ENCODE results near the gene ZNF691.
"Not testable (repeated sequence)": the region's sequence is repeated elsewhere in the genome, so short reads cannot be mapped to it uniquely, and the experiment has no call there.

The ZNF691 gene, protein sequence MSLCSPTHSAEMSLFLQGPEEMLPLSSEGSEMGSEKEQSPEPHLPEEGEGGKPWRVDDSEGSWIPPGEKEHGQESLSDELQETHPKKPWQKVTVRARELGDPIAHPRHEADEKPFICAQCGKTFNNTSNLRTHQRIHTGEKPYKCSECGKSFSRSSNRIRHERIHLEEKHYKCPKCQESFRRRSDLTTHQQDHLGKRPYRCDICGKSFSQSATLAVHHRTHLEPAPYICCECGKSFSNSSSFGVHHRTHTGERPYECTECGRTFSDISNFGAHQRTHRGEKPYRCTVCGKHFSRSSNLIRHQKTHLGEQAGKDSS

GRCh38 chr1:42846257-42847110, at the start of gene ZNF691:
TSS of gene ZNF691 (plus strand) at chr1:42846613. CDS start at chr1:42849659, 3,046 bp downstream.
- peak; percentile 96 for DNase-seq

- DNase-seq, result no peak
These were observed 49.0 kb upstream of the ZNF691 start for GRCh38 chr1:42797414-42797813.

GRCh38 chr1:42797979-42798378, 48.4 kb upstream of the ZNF691 start:
- DNase-seq, result no peak

- no peak for DNase-seq
These were observed 44.5 kb upstream of the ZNF691 start for GRCh38 chr1:42801832-42802473.

DNA sequence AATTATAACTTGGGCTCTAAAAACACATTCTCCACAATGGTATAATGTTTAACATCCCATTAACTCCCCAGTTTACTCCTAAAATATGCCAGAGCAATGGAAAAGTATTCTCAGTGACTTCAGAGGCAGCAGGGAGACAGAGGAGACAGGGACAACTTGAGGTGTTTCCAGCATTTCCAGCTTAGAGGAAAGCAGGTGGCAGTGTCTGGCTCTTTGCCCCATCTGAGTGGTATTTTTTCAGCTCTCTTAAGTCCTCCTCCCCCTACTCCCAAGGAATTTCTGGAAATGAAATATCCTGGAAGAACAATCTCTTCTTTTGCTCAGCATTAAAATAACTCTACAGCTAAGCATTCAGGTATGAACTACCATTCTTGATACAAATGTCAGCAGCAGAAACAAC, 40.2 kb upstream of the ZNF691 start:
- DNase-seq, result no peak

DNA sequence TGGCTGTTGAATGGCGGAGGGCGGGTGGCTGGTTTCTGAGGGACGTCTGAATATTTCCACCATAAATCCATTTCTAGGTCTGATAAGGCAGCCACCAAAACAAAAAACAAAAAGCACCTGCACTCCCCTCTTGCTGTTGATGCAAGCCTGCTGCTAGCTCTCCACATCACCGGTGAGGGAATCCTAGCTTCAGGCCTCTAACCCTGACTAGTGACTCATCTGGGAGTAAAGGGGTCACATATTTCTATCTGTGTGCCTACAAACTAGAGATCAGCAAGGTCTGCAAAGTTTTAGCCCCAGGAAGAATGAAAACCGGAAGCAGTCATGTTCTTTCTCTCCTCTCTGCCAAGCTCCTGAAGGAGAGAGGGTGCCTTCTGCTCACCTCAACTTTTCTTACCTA, 39.8 kb upstream of the ZNF691 start:
- no peak for DNase-seq

DNA sequence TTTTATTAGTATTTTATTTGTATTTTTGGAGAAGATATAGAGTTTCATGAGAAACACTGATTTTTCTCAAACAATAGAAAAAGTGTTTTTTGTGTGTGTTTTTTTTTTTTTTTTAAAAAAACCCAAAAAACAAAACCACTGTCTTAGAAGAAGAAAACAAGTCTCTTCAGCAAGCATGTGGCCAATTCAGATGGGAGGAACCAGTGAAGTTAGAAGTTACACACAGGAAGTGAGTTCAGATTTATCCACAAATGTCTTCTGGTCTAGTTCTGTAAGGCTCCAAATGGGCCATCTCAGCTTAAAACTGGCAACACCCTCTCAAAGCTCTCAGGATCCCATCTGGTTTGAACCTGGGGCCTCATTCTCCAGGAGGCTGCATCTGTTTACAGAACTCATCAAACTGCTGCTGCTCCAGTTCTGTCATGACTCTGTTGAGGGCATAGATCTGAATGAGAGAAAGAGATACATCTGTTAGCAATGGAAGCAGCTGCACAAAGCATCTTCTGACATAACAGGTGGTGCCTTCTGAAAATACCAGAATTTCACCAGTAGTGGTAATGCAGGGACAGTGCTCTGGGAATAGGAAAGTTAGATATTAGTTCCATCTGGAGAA, 39.3 kb upstream of the ZNF691 start:
- DNase-seq, result no peak

DNA sequence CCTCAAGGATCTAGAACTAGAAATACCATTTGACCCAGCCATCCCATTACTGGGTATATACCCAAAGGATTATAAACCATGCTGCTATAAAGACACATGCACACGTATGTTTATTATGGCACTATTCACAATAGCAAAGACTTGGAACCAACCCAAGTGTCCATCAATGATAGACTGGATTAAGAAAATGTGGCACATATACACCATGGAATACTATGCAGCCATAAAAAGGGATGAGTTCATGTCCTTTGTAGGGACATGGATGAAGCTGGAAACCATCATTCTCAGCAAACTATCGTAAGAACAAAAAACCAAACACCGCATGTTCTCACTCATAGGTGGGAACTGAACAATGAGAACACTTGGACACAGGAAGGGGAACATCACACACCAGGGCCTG, 31.6 kb upstream of the ZNF691 start:
- not testable (repeated sequence) for DNase-seq

GRCh38 chr1:42815941-42816584, 30.4 kb upstream of the ZNF691 start:
- DNase-seq, result peak; percentile 5

DNA sequence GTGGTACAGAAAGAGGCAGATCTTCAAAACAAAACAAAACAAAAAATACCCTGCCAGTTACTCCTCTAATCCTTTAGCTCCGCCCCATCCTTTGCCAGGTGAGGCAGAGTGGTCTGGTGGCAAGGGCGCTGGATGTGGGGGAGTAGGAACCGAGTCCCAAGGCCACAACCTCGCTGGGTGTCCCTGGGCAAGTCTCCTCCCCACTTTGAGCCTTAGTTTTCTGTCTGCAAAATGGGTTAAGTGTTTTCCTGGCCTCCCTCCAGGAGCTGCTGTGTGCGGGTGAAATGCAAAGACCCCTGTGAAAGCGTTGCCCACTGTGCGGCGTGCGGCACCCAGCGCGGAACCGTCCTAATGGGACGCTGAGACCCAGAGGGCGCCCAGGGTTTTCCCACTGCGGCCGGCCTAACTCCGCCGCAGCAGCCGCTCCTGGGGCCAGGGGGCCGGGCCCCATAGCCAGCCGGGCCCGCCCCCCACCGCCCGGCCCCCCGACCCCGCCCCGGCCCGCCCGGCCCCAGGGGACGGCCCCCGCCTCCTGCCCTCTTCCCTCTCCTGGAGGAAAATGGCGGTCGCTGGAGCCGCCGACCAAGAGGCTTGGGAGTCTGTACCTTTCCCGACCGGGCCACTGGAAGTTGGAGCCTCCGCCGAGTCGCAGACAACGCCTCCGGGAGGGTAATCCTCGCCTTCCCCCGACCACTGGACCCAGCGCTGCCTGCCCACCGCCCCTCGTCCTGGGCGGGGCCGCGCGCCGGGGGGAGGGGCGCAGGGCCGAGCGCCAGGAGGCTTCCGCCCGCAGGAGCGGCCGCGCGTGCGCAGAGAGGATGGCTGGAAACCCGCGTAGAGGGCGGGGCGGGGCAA, 29.6 kb upstream of the ZNF691 start, which contains the start of the genes ERMAP and SVBP:
Gene ERMAP, plus strand, starts transcription at position 538 of the 855 bp plus-strand sequence. CDS start 13,327 bp downstream, outside the sequence.
Gene SVBP, minus strand, starts transcription at position 813 of the 855 bp plus-strand sequence. CDS start 853 bp downstream, outside the sequence.
- peak; percentile 98 for DNase-seq

- no peak for DNase-seq
These were observed 29.0 kb upstream of the ZNF691 start for GRCh38 chr1:42817440-42817767.

DNA sequence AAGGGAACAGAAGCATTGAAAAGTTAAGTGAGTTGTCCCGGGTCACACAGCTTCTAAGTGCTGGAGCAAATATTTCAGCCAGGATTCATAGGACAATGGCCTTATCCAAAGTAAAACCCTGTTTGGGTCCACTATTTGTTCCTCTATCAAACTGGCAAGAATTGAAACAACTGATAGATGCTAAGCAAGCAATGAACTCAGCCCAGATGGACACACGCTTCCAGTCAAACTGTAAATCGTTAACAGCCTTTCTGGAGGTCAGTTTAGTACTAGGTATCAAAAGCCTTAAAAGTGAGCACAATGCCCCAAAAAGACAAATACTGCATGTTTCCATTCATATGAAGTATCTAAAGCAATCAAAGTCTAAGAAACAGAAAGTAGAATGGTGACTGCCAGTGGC, 28.4 kb upstream of the ZNF691 start:
- no peak for DNase-seq

DNA sequence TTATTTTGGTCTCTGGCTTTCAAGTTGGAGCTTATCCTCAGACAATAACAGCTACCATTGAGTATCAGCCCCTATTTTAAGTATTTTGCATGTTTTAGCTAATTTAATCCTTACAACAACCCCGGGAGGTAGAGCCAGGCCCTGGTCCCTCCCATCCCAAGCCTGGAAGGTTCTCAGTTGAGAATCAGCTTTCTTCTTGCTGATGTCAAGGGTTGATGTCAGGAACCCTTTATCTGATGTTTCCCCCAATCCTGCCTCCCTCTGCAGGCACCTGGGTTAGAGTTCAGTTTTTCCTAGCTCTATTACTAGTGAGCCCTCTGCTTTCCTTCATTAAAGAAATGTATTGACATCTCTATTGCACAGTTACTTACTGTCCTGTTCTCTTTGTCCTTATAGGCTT, 25.6 kb upstream of the ZNF691 start:
- no peak for DNase-seq

DNA sequence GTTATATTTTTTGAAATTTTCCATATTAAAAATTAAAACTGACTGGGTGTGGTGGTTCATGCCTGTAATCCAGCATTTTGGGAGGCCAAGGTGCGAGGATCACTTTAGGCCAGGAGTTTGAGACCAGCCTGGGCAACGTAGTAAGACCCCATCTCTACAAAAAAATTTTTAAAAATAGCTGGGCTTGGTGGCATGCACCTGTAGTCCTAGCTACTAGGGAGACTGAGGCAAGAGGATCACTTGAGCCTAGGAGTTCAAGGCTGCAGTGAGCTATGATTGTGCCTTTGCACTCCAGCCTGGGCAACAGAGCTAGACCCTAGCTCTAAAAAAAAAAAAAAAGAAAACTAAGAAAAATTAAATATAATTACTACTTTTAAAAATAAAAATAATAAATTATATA, 24.7 kb upstream of the ZNF691 start:
- no peak for DNase-seq

GRCh38 chr1:42822800-42823392, 23.5 kb upstream of the ZNF691 start:
- peak; percentile 34 for DNase-seq

DNA sequence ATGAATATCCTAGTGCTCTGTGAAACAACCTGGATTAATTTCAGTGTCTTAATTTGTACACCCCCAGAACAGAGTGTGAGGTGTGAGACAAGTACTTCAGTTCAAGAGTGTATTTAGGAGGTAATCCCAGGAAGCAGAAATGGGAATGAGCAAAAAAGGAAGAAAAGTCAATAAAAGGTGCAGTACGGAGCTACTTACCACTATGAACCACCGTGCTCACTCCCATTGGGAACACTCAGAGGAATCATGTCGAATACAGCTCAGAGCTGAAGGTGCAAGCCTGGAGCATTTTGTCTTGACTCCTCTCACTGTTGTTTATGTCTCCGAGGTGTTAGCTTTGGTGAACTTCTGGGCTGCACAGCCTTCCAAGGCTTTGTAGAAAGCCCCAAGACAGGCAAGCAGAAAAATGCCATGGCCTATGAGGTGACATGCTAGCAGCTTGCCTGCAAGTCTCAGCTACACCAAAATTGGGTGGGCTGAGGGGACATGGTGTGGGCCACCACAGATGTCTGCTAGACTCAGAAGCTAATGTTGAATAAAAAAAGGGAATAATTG, 21.9 kb upstream of the ZNF691 start:
- DNase-seq, result no peak

DNA sequence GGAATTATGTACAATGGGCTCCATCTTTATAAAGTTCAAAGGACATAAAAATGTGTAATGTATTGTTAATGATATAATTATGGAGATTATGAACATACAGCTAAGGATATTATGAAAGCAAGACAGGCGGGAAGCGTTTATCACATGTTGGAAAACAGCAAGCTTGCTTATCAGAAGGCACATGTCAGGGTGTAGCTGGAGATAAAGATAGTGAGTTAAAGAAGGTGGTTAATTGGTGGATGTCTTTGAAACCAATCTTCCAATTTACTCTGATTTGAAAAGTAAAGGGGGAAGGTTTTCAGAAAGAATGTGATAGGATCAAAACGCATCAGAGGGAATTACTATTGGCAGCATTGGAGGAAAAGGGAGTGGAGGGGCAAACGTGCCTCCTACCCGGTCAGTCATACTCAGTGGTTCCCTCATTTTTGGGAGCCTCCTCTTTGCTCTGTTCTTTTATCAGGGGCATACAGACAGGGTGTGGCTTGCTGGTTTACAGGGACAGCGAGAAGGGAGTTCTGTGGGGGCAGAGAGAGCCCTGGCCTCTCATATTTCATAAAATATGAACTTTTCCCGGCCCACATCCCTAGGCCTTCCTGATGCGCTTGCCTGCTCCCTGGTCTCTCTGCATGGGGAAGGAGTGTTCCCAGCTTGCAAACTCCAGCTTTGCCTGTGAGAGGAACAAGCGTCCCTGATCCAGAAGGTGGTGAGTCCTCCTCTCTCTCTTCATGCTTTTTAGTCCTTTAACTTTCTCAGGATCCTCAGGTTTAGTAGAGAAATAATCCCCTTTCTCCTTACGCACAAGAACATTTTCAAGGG, 21.2 kb upstream of the ZNF691 start:
- DNase-seq, result no peak

DNA sequence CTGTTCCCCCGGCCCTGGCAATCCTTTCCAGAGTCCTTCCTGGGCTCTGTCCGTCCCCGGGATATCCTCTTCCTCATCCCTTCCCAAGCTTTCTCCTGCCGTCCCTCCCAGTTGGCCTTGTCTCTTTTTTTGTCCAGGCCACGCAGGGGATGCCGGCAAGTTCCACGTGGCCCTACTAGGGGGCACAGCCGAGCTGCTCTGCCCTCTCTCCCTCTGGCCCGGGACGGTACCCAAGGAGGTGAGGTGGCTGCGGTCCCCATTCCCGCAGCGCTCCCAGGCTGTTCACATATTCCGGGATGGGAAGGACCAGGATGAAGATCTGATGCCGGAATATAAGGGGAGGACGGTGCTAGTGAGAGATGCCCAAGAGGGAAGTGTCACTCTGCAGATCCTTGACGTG, 15.8 kb upstream of the ZNF691 start:
- DNase-seq, result no peak

GRCh38 chr1:42831273-42831672, 15.1 kb upstream of the ZNF691 start:
- no peak for DNase-seq

All from suppressor macrophage treated with lipopolysaccharide for 4 hours (primary cell).